ENCODE measurements around the gene MYEF2. TPM values are rescaled to one million over a fixed set of nuclear protein-coding genes. Genes with fewer than 3 reads are reported as not detected.

MYEF2 gene
- total RNA-seq, 4 donors from 2014 or later: 3.4 to 16.3 (median 5.9) TPM

GRCh38 chr15:48103647-48104046 is 74.4 kb downstream of the MYEF2 start:
- no peak overlapping the region for H3K4me3 ChIP-seq
- TF ChIP-seq POLR2AphosphoS5 (IDR thresholded peaks at IDR 0.05): no peak
- TF ChIP-seq POLR2A (IDR thresholded peaks at IDR 0.05): no peak
- H3K27ac ChIP-seq: no peak overlapping the region
- H3K4me1 ChIP-seq: no peaks in the 10 kb centered on the region
- WGBS: 67% methylated on average over 5 of the region's 5 CpGs
- H3K9me3 ChIP-seq: no peaks in the 10 kb centered on the region
- H3K27me3 ChIP-seq: peaks cover 9% of the 10 kb centered on the region
- DNase-seq (ENCODE audit: low spot score in 2 of 2): no peak
- no peaks in the 10 kb centered on the region for H3K36me3 ChIP-seq

DNA sequence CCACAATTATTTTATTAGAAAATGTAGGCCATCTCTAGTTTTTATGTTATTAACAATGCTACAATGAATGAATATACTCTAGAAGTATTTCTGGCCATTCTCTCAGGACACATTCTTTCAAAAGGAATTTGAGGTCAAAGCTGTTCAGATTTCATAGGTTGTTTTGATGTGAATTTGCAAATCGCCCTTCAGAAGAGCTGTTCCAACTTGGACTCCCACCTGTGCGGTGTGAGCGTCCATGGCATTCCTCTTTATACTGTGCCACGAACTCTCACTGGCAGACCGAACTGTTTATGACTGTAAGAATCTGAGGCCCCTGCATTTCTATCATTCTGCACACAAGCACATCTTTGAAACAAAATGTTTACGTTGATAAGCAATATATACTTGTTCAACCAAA is 75.9 kb downstream of the MYEF2 start:
- WGBS: 92% methylated on average over 6 of the region's 6 CpGs
- TF ChIP-seq, protein P1, sequence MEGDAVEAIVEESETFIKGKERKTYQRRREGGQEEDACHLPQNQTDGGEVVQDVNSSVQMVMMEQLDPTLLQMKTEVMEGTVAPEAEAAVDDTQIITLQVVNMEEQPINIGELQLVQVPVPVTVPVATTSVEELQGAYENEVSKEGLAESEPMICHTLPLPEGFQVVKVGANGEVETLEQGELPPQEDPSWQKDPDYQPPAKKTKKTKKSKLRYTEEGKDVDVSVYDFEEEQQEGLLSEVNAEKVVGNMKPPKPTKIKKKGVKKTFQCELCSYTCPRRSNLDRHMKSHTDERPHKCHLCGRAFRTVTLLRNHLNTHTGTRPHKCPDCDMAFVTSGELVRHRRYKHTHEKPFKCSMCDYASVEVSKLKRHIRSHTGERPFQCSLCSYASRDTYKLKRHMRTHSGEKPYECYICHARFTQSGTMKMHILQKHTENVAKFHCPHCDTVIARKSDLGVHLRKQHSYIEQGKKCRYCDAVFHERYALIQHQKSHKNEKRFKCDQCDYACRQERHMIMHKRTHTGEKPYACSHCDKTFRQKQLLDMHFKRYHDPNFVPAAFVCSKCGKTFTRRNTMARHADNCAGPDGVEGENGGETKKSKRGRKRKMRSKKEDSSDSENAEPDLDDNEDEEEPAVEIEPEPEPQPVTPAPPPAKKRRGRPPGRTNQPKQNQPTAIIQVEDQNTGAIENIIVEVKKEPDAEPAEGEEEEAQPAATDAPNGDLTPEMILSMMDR (IDR thresholded peaks at IDR 0.05): no peak
- no peak for TF ChIP-seq POLR2AphosphoS5 (IDR thresholded peaks at IDR 0.05)
- no peak overlapping the region for H3K4me3 ChIP-seq

GRCh38 chr15:48101376-48101961 is 76.6 kb downstream of the MYEF2 start:
- no peak overlapping the region for H3K27ac ChIP-seq
- TF ChIP-seq POLR2A (IDR thresholded peaks at IDR 0.05) (no peak), POLR2AphosphoS5 (IDR thresholded peaks at IDR 0.05) (no peak), EP300 (IDR thresholded peaks at IDR 0.05) (no peak)
- TF ChIP-seq, protein P1 (IDR thresholded peaks at IDR 0.05): no peak
- H3K36me3 ChIP-seq: no peaks in the 10 kb centered on the region
- H3K27me3 ChIP-seq: peaks cover 6% of the 10 kb centered on the region
- H3K4me1 ChIP-seq: no peaks in the 10 kb centered on the region
- no peak overlapping the region for H3K4me3 ChIP-seq
- no peaks in the 10 kb centered on the region for H3K9me3 ChIP-seq
- no peak for DNase-seq (ENCODE audit: low spot score in 2 of 2)
- 50% methylated on average over 6 of the region's 6 CpGs for WGBS

More for the DNA sequence above, 75.9 kb downstream of the MYEF2 start:
- Histone ChIP-seq H3K9me3 (no peaks in the 10 kb centered on the region), H3K27ac (no peak overlapping the region), H3K36me3 (no peaks in the 10 kb centered on the region), H3K4me1 (no peaks in the 10 kb centered on the region), H3K27me3 (peaks cover 6% of the 10 kb centered on the region)
- DNase-seq (ENCODE audit: low spot score in 2 of 2): no peak

DNA sequence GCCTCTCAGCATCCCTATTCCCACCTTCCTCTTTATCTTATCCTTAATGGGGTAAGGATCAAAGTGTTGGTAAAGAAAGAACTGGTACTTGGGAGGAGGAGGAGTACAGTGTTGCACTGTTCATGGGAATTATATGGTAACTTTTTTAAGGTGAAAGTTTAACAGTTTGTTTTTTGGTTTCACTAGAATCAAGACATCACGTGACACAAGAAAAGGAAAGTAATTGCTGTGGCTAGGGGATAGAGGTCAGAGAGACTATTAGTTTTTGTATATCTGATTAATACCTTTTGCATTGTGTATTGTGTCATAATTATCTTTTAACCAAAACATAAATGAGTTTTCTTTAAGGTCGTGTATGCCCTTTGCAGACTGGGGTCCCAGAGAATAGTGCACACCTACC is 80.8 kb downstream of the MYEF2 start:
- H3K27ac ChIP-seq: no peak overlapping the region
- no peaks in the 10 kb centered on the region for H3K36me3 ChIP-seq
- 75% methylated on average over 2 of the region's 2 CpGs for WGBS
- DNase-seq (ENCODE audit: low spot score in 2 of 2): no peak
- H3K4me1 ChIP-seq: no peaks in the 10 kb centered on the region
- TF ChIP-seq EP300 (IDR thresholded peaks at IDR 0.05): no peak
- TF ChIP-seq, protein P1 (IDR thresholded peaks at IDR 0.05): no peak
- TF ChIP-seq POLR2AphosphoS5 (IDR thresholded peaks at IDR 0.05): no peak
- no peak for TF ChIP-seq POLR2A (IDR thresholded peaks at IDR 0.05)
- no peaks in the 10 kb centered on the region for H3K9me3 ChIP-seq
- H3K27me3 ChIP-seq: no peaks in the 10 kb centered on the region
- H3K4me3 ChIP-seq: no peak overlapping the region

DNA sequence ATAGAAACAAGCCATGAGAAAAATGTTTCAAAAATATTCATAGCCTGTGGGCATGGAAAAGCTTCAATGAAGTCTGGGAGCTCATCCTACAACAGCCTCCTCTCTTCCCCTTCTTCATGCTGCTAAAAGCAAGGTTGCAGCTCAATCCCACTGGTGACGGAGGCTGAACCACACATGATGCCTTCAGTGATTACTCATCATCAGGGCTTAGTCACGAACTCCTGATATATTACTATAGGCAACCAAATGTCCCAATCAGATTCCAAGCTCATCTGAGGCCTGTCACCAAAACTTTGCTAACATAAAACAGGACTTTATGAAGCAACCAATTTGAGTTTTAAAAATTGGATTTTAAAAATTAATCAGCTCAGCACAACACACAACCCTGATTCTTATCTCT is 81.3 kb downstream of the MYEF2 start:
- Histone ChIP-seq H3K4me3 (no peak overlapping the region), H3K27me3 (no peaks in the 10 kb centered on the region), H3K36me3 (no peaks in the 10 kb centered on the region), H3K4me1 (no peaks in the 10 kb centered on the region), H3K27ac (no peak overlapping the region), H3K9me3 (no peaks in the 10 kb centered on the region)
- TF ChIP-seq POLR2A (IDR thresholded peaks at IDR 0.05) (no peak), EP300 (IDR thresholded peaks at IDR 0.05) (no peak), POLR2AphosphoS5 (IDR thresholded peaks at IDR 0.05) (no peak)
- TF ChIP-seq, protein P1 (IDR thresholded peaks at IDR 0.05): no peak
- WGBS: 36% methylated on average over 2 of the region's 2 CpGs
- DNase-seq (ENCODE audit: low spot score in 2 of 2): no peak

DNA sequence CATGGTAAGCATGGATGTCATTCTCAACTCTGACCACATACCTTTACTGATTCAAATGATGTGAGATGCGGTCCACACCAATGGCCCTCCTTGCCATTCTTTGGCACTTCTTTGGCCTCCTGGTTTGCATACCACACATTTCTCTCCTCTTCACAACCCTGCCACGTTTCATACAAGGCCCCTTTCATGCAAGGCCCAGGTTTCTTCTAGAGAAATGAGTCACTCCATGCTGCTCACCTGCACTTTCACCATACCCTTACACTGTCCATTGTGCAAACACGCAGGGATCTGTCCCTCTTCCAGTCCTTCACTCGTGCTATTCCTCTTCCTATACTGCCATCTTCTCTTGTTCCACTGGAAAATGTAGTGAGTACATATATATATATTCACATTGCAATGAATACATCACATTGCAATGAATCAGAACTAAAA is 81.7 kb downstream of the MYEF2 start:
- DNase-seq (ENCODE audit: low spot score in 2 of 2): no peak
- no peak for TF ChIP-seq POLR2AphosphoS5 (IDR thresholded peaks at IDR 0.05)
- TF ChIP-seq, protein P1 (IDR thresholded peaks at IDR 0.05): no peak
- TF ChIP-seq EP300 (IDR thresholded peaks at IDR 0.05): no peak
- no peak for TF ChIP-seq POLR2A (IDR thresholded peaks at IDR 0.05)
- 71% methylated on average over 4 of the region's 4 CpGs for WGBS
- Histone ChIP-seq H3K4me3 (no peak overlapping the region), H3K27ac (no peak overlapping the region), H3K27me3 (no peaks in the 10 kb centered on the region), H3K9me3 (no peaks in the 10 kb centered on the region), H3K36me3 (no peaks in the 10 kb centered on the region), H3K4me1 (no peaks in the 10 kb centered on the region)

Data from suprapubic skin (tissue), 4 donors.